Colon (tissue), 2 donors: ENCODE measurements around the gene CLIP1.
"Not testable (repeated sequence)": the region's sequence is repeated elsewhere in the genome, so short reads cannot be mapped to it uniquely, and the experiment has no call there.

ENCODE experiments used
- FAIRE-seq: peaks from 2 replicates; lab custom pipeline; 2012; peaks lifted over from hg19 to GRCh38; lab: Jason Lieb, UNC
- donor health status: control.
- donor health status: control.

CLIP1 gene

GRCh38 chr12:122421821-122422729 lies at the start of gene CLIP1:
TSS of gene CLIP1 (minus strand) at chr12:122422669. CDS start at chr12:122380452, 42,217 bp downstream.
- no peak for FAIRE-seq

GRCh38 chr12:122471324-122472226 lies 49.1 kb upstream of the CLIP1 start:
- FAIRE-seq, result peak; percentile 5

GRCh38 chr12:122470576-122470975 lies 48.1 kb upstream of the CLIP1 start:
- not testable (repeated sequence) for FAIRE-seq

- FAIRE-seq, result not testable (repeated sequence)
Measured at GRCh38 chr12:122469856-122470255, 47.4 kb upstream of the CLIP1 start.

- no peak for FAIRE-seq
Measured at GRCh38 chr12:122467983-122468382, 45.5 kb upstream of the CLIP1 start.

GRCh38 chr12:122464317-122465042 lies 42.0 kb upstream of the CLIP1 start:
- FAIRE-seq, result not testable (repeated sequence)

GRCh38 chr12:122460641-122461040 lies 38.2 kb upstream of the CLIP1 start:
- FAIRE-seq, result no peak

GRCh38 chr12:122460061-122460460 lies 37.6 kb upstream of the CLIP1 start:
- FAIRE-seq, result no peak

GRCh38 chr12:122459211-122459610 lies 36.7 kb upstream of the CLIP1 start:
- FAIRE-seq, result no peak

- no peak for FAIRE-seq
Measured at GRCh38 chr12:122458105-122459035, 35.9 kb upstream of the CLIP1 start.

GRCh38 chr12:122457627-122458026 lies 35.2 kb upstream of the CLIP1 start:
- no peak for FAIRE-seq

- no peak for FAIRE-seq
Measured at GRCh38 chr12:122454739-122455138, 32.3 kb upstream of the CLIP1 start.

- FAIRE-seq, result no peak
Measured at GRCh38 chr12:122454250-122454721, 31.8 kb upstream of the CLIP1 start.

- no peak for FAIRE-seq
Measured at GRCh38 chr12:122452701-122453285, 30.3 kb upstream of the CLIP1 start.

GRCh38 chr12:122449317-122449716 lies 26.8 kb upstream of the CLIP1 start:
- no peak for FAIRE-seq

GRCh38 chr12:122447825-122448224 lies 25.4 kb upstream of the CLIP1 start:
- not testable (repeated sequence) for FAIRE-seq

- not testable (repeated sequence) for FAIRE-seq
Measured at GRCh38 chr12:122446390-122446789, 23.9 kb upstream of the CLIP1 start.

GRCh38 chr12:122444071-122444470 lies 21.6 kb upstream of the CLIP1 start:
- not testable (repeated sequence) for FAIRE-seq

- FAIRE-seq, result not testable (repeated sequence)
Measured at GRCh38 chr12:122438822-122439221, 16.4 kb upstream of the CLIP1 start.

GRCh38 chr12:122437656-122438121 lies 15.2 kb upstream of the CLIP1 start:
- no peak for FAIRE-seq
